H1 (cell line): Measurements from ENCODE around the gene CLDN9. TPM values are rescaled to one million over a fixed set of nuclear protein-coding genes. Genes with fewer than 3 reads are reported as not detected.

ENCODE experiments used
- ASH2L ChIP-seq: fragments of 200-600, 300-600 bp; sonication (generic); IDR thresholded peaks from one replicate; pipeline ENCODE4 v1.7.1; 2017; ENCODE audit warnings: low read length
- CBX5 ChIP-seq: fragments of 300-800, 300-1000 bp; sonication (generic); IDR thresholded peaks from 2 replicates; pipeline ENCODE4 v1.7.1; 2016; ENCODE audit warnings: antibody characterized with exemption, low read length, low read depth
- CBX8 ChIP-seq: fragments of 300-800, 300-1000 bp; sonication (generic); IDR thresholded peaks from 2 replicates; pipeline ENCODE4 v1.7.1; 2016; ENCODE audit warnings: low read depth, low read length, borderline replicate concordance
- CREB1 ChIP-seq: IDR thresholded peaks from 2 replicates; pipeline ENCODE4 v1.6.1; 2012; ENCODE audit warnings: inconsistent platforms
- EGR1 ChIP-seq: IDR thresholded peaks from 2 replicates; pipeline ENCODE4 v1.6.1; 2011; ENCODE audit warnings: low read depth, low read length, borderline replicate concordance
- EZH2 ChIP-seq: fragments of 200-600 bp; sonication (generic); IDR thresholded peaks from 2 replicates; pipeline ENCODE4 v1.7.1; 2012; ENCODE audit warnings: low read depth, mild to moderate bottlenecking, moderate library complexity, low read length, inconsistent platforms; ENCODE audit not compliant: severe bottlenecking
- GABPA ChIP-seq: IDR thresholded peaks from 2 replicates; pipeline ENCODE4 v1.6.1; 2011; ENCODE audit warnings: mild to moderate bottlenecking, low read length, moderate library complexity, borderline replicate concordance; ENCODE audit not compliant: insufficient read depth
- JUN ChIP-seq: IDR thresholded peaks from 2 replicates; pipeline ENCODE4 v1.6.1; 2011; ENCODE audit warnings: low read depth, mild to moderate bottlenecking, improper control_type of control experiment, low read length
- PHF8 ChIP-seq: fragments of 200-600 bp; sonication (generic); conservative IDR thresholded peaks from 2 replicates; pipeline ENCODE4 v1.7.1; 2012; ENCODE audit warnings: low read depth, mild to moderate bottlenecking, inconsistent platforms, low read length, moderate library complexity
- RBBP5 ChIP-seq: IDR thresholded peaks from 2 replicates; pipeline ENCODE4 v1.7.1; 2012; ENCODE audit warnings: low read depth, mild to moderate bottlenecking, inconsistent platforms, low read length, moderate library complexity, borderline replicate concordance
- SIN3A ChIP-seq, 2 experiments: IDR thresholded peaks in 1 of 2; conservative IDR thresholded peaks in 1 of 2; 2 replicates each; pipeline ENCODE4 v1.6.1; 2011 to 2012; ENCODE audit warnings: low read length in 2 of 2, improper control_type of control experiment in 1 of 2, low read depth in 1 of 2, mild to moderate bottlenecking in 1 of 2
- SUZ12 ChIP-seq: fragments of 200-600 bp; sonication (generic); IDR thresholded peaks from 2 replicates; pipeline ENCODE4 v1.6.1; 2012; ENCODE audit warnings: mild to moderate bottlenecking, inconsistent platforms, low read length, moderate library complexity, mixed read lengths
- TAF1 ChIP-seq: IDR thresholded peaks from 2 replicates; pipeline ENCODE4 v1.6.1; 2011; ENCODE audit warnings: mild to moderate bottlenecking, low read depth, low read length
- TBP ChIP-seq: IDR thresholded peaks from 2 replicates; pipeline ENCODE4 v1.6.1; 2011; ENCODE audit warnings: low read depth, low read length, improper control_type of control experiment
- polyA plus RNA-seq, 7 experiments: library from polyadenylated mRNA; depleted of rRNA in 3 of 7; stranded (reverse) in 5 of 7; unstranded in 2 of 7; fragments of >200 nt in 5 of 7; fragments of 200-250 nt in 2 of 7; gene quantifications; 1 replicate in 5 of 7; 2 replicates in 1 of 7; 4 replicates in 1 of 7; pipeline versions ENCODE4 v1.2.1 to v1.2.3, GENCODE V29; 2011 to 2013; ENCODE audit warnings: missing spikeins in 2 of 7, mixed read lengths in 2 of 7
- total RNA-seq: library from RNA; stranded (reverse); fragmentation: NEBNext Ultra II Directional; extraction: Animal tissue kit (Norgen Biotek cat#: 25700); gene quantifications from 2 replicates; pipeline ENCODE4 v1.2.1, GENCODE V29; 2021
- TF ChIP-seq, protein P1 (sequence below): IDR thresholded peaks from 2 replicates; pipeline ENCODE4 v1.6.1; 2012; ENCODE audit warnings: low read length, inconsistent platforms

Gene CLDN9
- total and polyA plus RNA-seq, 2 of the 8 experiments (the other 6 are each of a cell fraction or from before 2014, with no cell fraction given) = 0.60 to 0.89 TPM

DNA sequence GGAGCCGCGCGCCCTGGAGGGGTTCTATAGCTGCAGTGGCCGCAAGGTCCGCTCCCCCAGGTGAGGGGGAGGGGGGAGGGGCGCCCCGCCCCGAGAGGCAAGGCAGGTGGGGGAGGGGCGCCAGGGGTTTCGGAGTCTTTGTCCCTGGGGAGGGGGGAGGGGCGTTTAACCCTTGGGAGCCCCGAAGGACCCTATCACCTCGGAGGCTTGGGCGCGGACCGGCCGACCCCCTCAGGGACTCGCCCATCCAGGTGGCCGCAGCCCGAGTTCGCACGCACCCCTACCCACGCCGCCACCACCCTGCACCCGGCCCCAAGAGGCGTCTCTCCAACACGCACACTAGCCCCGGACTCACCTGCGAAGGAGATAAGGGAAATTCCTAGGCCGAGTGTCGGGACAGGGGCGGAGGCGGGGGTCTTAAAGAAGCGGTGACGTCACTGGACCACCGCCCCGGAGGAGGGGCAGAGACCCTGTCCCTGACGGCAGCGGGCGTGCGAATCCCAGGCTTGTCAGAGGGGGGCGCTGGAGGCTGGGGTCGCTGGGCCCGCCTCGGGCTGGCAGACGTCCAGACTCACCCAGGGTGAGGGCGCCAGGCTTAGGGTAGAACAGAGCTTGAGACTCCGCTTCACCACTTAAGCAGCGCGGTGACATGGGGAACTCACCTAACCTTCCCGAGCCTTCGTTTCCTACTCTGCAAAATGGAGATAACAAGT, 5.2 kb downstream of the CLDN9 start, which contains the start of gene CLDN6 (continued):
- TF ChIP-seq GABPA = no peak
- TF ChIP-seq RBBP5 = no peak
- peak; percentile 68 for TF ChIP-seq ASH2L
- TF ChIP-seq CBX5 = no peak
- TF ChIP-seq CBX8 = no peak
- TF ChIP-seq CREB1 = peak; percentile 89
- TF ChIP-seq, protein P1, sequence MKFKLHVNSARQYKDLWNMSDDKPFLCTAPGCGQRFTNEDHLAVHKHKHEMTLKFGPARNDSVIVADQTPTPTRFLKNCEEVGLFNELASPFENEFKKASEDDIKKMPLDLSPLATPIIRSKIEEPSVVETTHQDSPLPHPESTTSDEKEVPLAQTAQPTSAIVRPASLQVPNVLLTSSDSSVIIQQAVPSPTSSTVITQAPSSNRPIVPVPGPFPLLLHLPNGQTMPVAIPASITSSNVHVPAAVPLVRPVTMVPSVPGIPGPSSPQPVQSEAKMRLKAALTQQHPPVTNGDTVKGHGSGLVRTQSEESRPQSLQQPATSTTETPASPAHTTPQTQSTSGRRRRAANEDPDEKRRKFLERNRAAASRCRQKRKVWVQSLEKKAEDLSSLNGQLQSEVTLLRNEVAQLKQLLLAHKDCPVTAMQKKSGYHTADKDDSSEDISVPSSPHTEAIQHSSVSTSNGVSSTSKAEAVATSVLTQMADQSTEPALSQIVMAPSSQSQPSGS = peak; percentile 87
- TF ChIP-seq TAF1 = peak; percentile 97
- TF ChIP-seq SUZ12 = no peak
- TF ChIP-seq TBP = peak; percentile 97
- TF ChIP-seq EZH2 = no peak
- TF ChIP-seq PHF8 = peak; percentile 97
- TF ChIP-seq EGR1 = no peak
- TF ChIP-seq JUN = peak; percentile 58; the same call in 1 of the 2 replicates
- peak; percentile 61 to 77; a peak in 2 of 4 replicates for TF ChIP-seq SIN3A (conservative IDR thresholded peaks at IDR 0.05 in 1 of 2, IDR thresholded peaks at IDR 0.05 in 1 of 2; ENCODE audit: low read depth in 1 of 2, low read length in 2 of 2)
